Loucy (cell line): ENCODE measurements around the gene IL20.

Experiments
- EZH2phosphoT487 ChIP-seq: fragments of 200-600 bp; IDR thresholded peaks from 2 replicates; pipeline ENCODE4 v1.6.1; 2018; ENCODE audit warnings: antibody characterized with exemption, mild to moderate bottlenecking, moderate library complexity, borderline replicate concordance
- TF ChIP-seq, protein P1 (sequence below): fragments of 200-600 bp; sonication (generic); conservative IDR thresholded peaks from 2 replicates; pipeline ENCODE4 v1.5.1; 2014; ENCODE audit warnings: mild to moderate bottlenecking, antibody characterized with exemption, low read length

DNA sequence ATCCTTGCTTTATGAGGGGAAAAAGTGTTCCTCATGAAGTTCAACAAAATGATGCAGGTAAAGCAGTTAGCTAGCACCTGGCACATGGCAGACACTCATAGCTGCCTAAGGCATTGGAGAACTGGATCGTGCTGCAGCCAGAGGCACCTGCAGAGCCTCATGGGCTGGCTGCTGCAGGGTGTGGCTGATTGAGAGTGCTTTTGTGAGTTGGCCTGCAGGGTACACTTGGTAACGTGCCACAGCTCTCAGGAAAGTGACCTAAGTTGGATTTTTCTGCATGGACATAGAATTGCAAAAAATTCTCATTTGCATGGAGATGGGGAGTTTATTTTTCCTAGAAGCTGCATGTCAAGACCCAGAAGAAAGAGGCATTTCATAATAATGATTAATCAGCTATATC, 31.6 kb upstream of the IL20 start:
- TF ChIP-seq, protein P1, sequence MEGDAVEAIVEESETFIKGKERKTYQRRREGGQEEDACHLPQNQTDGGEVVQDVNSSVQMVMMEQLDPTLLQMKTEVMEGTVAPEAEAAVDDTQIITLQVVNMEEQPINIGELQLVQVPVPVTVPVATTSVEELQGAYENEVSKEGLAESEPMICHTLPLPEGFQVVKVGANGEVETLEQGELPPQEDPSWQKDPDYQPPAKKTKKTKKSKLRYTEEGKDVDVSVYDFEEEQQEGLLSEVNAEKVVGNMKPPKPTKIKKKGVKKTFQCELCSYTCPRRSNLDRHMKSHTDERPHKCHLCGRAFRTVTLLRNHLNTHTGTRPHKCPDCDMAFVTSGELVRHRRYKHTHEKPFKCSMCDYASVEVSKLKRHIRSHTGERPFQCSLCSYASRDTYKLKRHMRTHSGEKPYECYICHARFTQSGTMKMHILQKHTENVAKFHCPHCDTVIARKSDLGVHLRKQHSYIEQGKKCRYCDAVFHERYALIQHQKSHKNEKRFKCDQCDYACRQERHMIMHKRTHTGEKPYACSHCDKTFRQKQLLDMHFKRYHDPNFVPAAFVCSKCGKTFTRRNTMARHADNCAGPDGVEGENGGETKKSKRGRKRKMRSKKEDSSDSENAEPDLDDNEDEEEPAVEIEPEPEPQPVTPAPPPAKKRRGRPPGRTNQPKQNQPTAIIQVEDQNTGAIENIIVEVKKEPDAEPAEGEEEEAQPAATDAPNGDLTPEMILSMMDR, result no peak
- TF ChIP-seq EZH2phosphoT487, result no peak
